ENCODE results near the gene NRL.

Gene NRL

DNA sequence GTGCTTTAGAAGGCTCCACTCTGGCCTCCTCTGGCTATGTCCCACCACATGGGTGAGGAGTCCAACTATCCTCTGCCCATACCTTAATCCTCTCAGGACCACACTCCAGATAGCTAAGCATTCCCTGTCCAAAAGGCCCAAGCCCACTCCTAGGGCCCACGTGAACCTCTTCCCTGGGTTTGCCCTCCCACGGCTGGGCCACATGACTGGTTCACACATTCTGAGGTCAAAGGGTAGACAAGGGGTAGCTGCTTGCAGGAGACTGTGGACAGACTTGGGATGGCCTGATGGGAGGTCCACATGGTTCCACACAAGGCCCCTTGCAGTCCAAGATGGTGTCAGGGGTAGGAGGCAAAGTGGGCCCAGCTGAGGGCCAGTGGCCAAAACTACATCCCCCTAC lies 26.7 kb downstream of the NRL start:
- no peak overlapping the region for H3K4ac ChIP-seq (ENCODE audit: low read length)
- no peak overlapping the region for H3K23ac ChIP-seq (ENCODE audit: low read depth, low read length, poor library complexity)
- H3K27ac ChIP-seq (replicated peaks; ENCODE audit: low read length): no peak overlapping the region
- no peak overlapping the region for H3K4me3 ChIP-seq (ENCODE audit: low read length in 2 of 2)
- peaks cover 3 to 6% of the 10 kb centered on the region in 2 donors for H3K4me1 ChIP-seq (ENCODE audit: control insufficient read depth in 2 of 2, insufficient read depth in 1 of 2, low read depth in 1 of 2, low read length in 2 of 2)
- H2AFZ ChIP-seq (ENCODE audit: low read length): no peak overlapping the region
- no peak overlapping the region for H3K14ac ChIP-seq (ENCODE audit: low read length)
- no peak overlapping the region for H4K8ac ChIP-seq (ENCODE audit: low read depth, low read length)
- no peak overlapping the region for H3K4me2 ChIP-seq (ENCODE audit: insufficient read depth, low read length, poor library complexity, severe bottlenecking)
- no peaks in the 10 kb centered on the region for H3K79me1 ChIP-seq (ENCODE audit: low read depth, low read length)
- no peaks in the 10 kb centered on the region for H3K9me3 ChIP-seq (replicated peaks in 1 of 2; ENCODE audit: control insufficient read depth in 2 of 2, insufficient read depth in 1 of 2, low read depth in 1 of 2, low read length in 2 of 2)
- H2BK5ac ChIP-seq (ENCODE audit: low read length): no peak overlapping the region
- H2BK15ac ChIP-seq (ENCODE audit: low read length): no peak overlapping the region
- peaks cover 0 to 32% (median 3%) of the 10 kb centered on the region in 3 experiments for H3K27me3 ChIP-seq (ENCODE audit: control insufficient read depth in 3 of 3, insufficient read depth in 3 of 3, low read depth in 1 of 3, low read length in 3 of 3)
- H2AK5ac ChIP-seq (ENCODE audit: low read depth, low read length): no peak overlapping the region
- no peak overlapping the region for H4K91ac ChIP-seq (ENCODE audit: low read depth, low read length, poor library complexity)
- no peak overlapping the region for H3K18ac ChIP-seq (ENCODE audit: low read length)
- H2BK120ac ChIP-seq (ENCODE audit: low read depth, low read length): no peak overlapping the region
- no peaks in the 10 kb centered on the region for H3K36me3 ChIP-seq (replicated peaks in 1 of 2; ENCODE audit: control insufficient read depth in 2 of 2, insufficient read depth in 2 of 2, low read length in 2 of 2)
- DNase-seq (ENCODE audit: low spot score): no peak
- H2BK12ac ChIP-seq (ENCODE audit: low read length): no peak overlapping the region
- WGBS, 2 donors (ENCODE audit: extremely low coverage in 2 of 2, insufficient read length in 2 of 2, insufficient replicate concordance in 1 of 2): no CpG with 5 or more reads among the region's 2 CpGs
- H3K9ac ChIP-seq (ENCODE audit: low read depth, low read length, poor library complexity): no peak overlapping the region

DNA sequence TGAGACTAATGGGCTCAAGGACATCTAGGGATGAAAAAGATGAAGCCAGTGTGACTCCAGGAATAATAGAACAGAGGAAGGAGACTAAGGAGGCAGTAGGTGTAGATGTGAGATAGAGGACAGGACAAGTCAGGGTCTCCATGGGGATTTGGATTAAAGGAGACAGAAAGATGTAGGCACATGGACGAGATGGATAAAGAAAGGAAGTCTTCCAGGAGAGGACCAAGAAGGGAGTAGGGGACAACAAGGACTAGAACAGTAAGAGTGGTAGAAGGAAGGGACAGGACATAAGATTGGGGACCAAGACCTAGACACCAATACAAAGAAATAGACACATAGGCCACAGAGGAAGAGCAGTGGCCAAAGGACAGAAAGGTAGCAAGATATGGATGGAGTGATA lies 27.7 kb downstream of the NRL start:
- no peak overlapping the region for H3K18ac ChIP-seq (ENCODE audit: low read length)
- H2AK5ac ChIP-seq (ENCODE audit: low read depth, low read length): no peak overlapping the region
- no peak overlapping the region for H3K4me3 ChIP-seq (ENCODE audit: low read length in 2 of 2)
- H3K36me3 ChIP-seq (replicated peaks in 1 of 2; ENCODE audit: control insufficient read depth in 2 of 2, insufficient read depth in 2 of 2, low read length in 2 of 2): no peaks in the 10 kb centered on the region
- H2BK5ac ChIP-seq (ENCODE audit: low read length): no peak overlapping the region
- peaks cover 0 to 5% of the 10 kb centered on the region in 2 donors for H3K9me3 ChIP-seq (replicated peaks in 1 of 2; ENCODE audit: control insufficient read depth in 2 of 2, insufficient read depth in 1 of 2, low read depth in 1 of 2, low read length in 2 of 2)
- no peak overlapping the region for H2BK15ac ChIP-seq (ENCODE audit: low read length)
- H3K4me1 ChIP-seq (ENCODE audit: control insufficient read depth in 2 of 2, insufficient read depth in 1 of 2, low read depth in 1 of 2, low read length in 2 of 2): peaks cover 3 to 6% of the 10 kb centered on the region in 2 donors
- no peaks in the 10 kb centered on the region for H3K79me1 ChIP-seq (ENCODE audit: low read depth, low read length)
- peaks cover 0 to 43% (median 12%) of the 10 kb centered on the region in 3 experiments for H3K27me3 ChIP-seq (ENCODE audit: control insufficient read depth in 3 of 3, insufficient read depth in 3 of 3, low read depth in 1 of 3, low read length in 3 of 3)
- H2BK12ac ChIP-seq (ENCODE audit: low read length): no peak overlapping the region
- H3K4me2 ChIP-seq (ENCODE audit: insufficient read depth, low read length, poor library complexity, severe bottlenecking): no peak overlapping the region
- no peak overlapping the region for H4K8ac ChIP-seq (ENCODE audit: low read depth, low read length)
- no peak overlapping the region for H3K27ac ChIP-seq (replicated peaks; ENCODE audit: low read length)
- H2BK120ac ChIP-seq (ENCODE audit: low read depth, low read length): no peak overlapping the region
- no CpG with 5 or more reads among the region's 1 CpG for WGBS, 2 donors (ENCODE audit: extremely low coverage in 2 of 2, insufficient read length in 2 of 2, insufficient replicate concordance in 1 of 2)
- H2AFZ ChIP-seq (ENCODE audit: low read length): no peak overlapping the region
- DNase-seq (ENCODE audit: low spot score): no peak
- H3K9ac ChIP-seq (ENCODE audit: low read depth, low read length, poor library complexity): no peak overlapping the region
- no peak overlapping the region for H3K14ac ChIP-seq (ENCODE audit: low read length)
- H3K23ac ChIP-seq (ENCODE audit: low read depth, low read length, poor library complexity): no peak overlapping the region
- H4K91ac ChIP-seq (ENCODE audit: low read depth, low read length, poor library complexity): no peak overlapping the region
- no peak overlapping the region for H3K4ac ChIP-seq (ENCODE audit: low read length)

DNA sequence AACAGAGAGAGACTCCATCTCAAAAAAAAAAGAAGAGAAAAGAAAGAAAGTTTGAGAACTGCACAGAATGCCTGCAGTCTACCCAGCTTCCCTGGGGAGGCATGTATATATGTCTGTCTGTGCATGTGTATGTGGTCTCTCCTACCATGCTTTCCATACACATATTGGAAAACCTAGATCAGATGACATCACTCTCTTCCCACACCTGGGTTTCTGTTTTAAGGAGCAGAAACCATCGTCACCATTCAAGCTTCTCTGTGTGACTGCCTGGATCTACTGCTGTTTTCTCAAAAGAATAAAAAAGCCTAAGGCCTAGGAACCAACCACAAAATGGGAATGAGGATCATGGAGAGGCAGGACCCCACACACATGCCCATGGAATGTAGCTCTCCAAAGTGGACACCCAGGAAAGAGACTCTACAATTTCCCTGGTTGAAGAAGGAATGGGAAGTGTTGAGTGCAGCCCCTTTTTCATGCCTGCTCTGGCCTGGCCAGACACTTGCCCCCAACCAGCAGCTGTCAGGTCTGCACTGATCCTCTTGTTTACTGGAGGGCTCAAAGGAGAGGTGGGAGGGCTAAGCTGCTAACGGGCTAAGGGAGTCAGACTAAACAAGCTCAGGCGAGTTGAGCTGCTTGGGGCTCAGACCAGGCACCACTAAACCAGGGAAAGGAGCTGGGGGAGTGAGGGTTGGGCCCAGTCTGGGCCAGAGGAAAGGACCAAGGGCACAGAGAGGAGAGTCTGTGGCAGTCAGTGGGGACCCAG lies 28.4 kb downstream of the NRL start:
- Histone ChIP-seq H3K23ac (ENCODE audit: low read depth, low read length, poor library complexity) (no peak overlapping the region), H3K18ac (ENCODE audit: low read length) (no peak overlapping the region), H3K14ac (ENCODE audit: low read length) (no peak overlapping the region), H2BK12ac (ENCODE audit: low read length) (no peak overlapping the region), H3K4me3 (ENCODE audit: low read length in 2 of 2) (no peak overlapping the region), H2AFZ (ENCODE audit: low read length) (no peak overlapping the region), H3K27me3 (ENCODE audit: control insufficient read depth in 3 of 3, insufficient read depth in 3 of 3, low read depth in 1 of 3, low read length in 3 of 3) (peaks cover 0 to 50% (median 18%) of the 10 kb centered on the region in 3 experiments), H3K9me3 (replicated peaks in 1 of 2; ENCODE audit: control insufficient read depth in 2 of 2, insufficient read depth in 1 of 2, low read depth in 1 of 2, low read length in 2 of 2) (peaks cover 0 to 5% of the 10 kb centered on the region in 2 donors), H3K27ac (replicated peaks; ENCODE audit: low read length) (no peak overlapping the region), H3K79me1 (ENCODE audit: low read depth, low read length) (no peaks in the 10 kb centered on the region), H4K91ac (ENCODE audit: low read depth, low read length, poor library complexity) (no peak overlapping the region), H2BK5ac (ENCODE audit: low read length) (no peak overlapping the region), H2BK15ac (ENCODE audit: low read length) (no peak overlapping the region), H4K8ac (ENCODE audit: low read depth, low read length) (no peak overlapping the region), H2BK120ac (ENCODE audit: low read depth, low read length) (no peak overlapping the region), H2AK5ac (ENCODE audit: low read depth, low read length) (no peak overlapping the region), H3K9ac (ENCODE audit: low read depth, low read length, poor library complexity) (no peak overlapping the region), H3K4me2 (ENCODE audit: insufficient read depth, low read length, poor library complexity, severe bottlenecking) (no peak overlapping the region), H3K4ac (ENCODE audit: low read length) (no peak overlapping the region), H3K36me3 (replicated peaks in 1 of 2; ENCODE audit: control insufficient read depth in 2 of 2, insufficient read depth in 2 of 2, low read length in 2 of 2) (no peaks in the 10 kb centered on the region), H3K4me1 (ENCODE audit: control insufficient read depth in 2 of 2, insufficient read depth in 1 of 2, low read depth in 1 of 2, low read length in 2 of 2) (peaks cover 6 to 8% of the 10 kb centered on the region in 2 donors)
- WGBS, 2 donors (ENCODE audit: extremely low coverage in 2 of 2, insufficient read length in 2 of 2, insufficient replicate concordance in 1 of 2): no CpG with 5 or more reads among the region's 3 CpGs
- DNase-seq (ENCODE audit: low spot score): no peak

DNA sequence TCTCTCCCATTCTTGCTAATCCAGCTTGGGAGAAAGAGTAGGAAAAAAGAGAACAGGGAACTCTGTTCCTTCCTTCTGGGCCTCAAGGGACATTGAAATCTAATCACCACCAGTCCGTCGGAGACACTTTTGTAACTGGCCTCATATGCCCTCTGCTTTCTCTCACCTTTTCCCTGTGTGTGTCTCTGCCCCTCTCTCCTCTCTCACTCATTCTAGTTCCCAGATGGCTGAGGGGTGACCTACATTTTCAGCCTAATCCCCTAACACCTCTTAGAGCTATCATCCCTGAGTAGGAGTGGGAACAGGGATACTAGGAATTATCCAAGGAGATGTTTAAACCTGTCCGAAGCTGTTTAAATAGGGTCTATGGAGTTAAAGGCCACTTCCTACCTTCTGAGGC lies 29.5 kb downstream of the NRL start:
- Histone ChIP-seq H2AFZ (ENCODE audit: low read length) (no peak overlapping the region), H3K23ac (ENCODE audit: low read depth, low read length, poor library complexity) (no peak overlapping the region), H3K9ac (ENCODE audit: low read depth, low read length, poor library complexity) (no peak overlapping the region), H3K27ac (replicated peaks; ENCODE audit: low read length) (no peak overlapping the region), H3K18ac (ENCODE audit: low read length) (no peak overlapping the region), H3K14ac (ENCODE audit: low read length) (no peak overlapping the region), H2BK120ac (ENCODE audit: low read depth, low read length) (no peak overlapping the region), H3K4ac (ENCODE audit: low read length) (no peak overlapping the region), H3K9me3 (replicated peaks in 1 of 2; ENCODE audit: control insufficient read depth in 2 of 2, insufficient read depth in 1 of 2, low read depth in 1 of 2, low read length in 2 of 2) (peaks cover 0 to 5% of the 10 kb centered on the region in 2 donors), H2BK15ac (ENCODE audit: low read length) (no peak overlapping the region), H3K79me1 (ENCODE audit: low read depth, low read length) (no peaks in the 10 kb centered on the region), H2BK12ac (ENCODE audit: low read length) (no peak overlapping the region), H4K8ac (ENCODE audit: low read depth, low read length) (no peak overlapping the region), H3K27me3 (ENCODE audit: control insufficient read depth in 3 of 3, insufficient read depth in 3 of 3, low read depth in 1 of 3, low read length in 3 of 3) (peaks cover 0 to 61% (median 21%) of the 10 kb centered on the region in 3 experiments), H3K4me1 (ENCODE audit: control insufficient read depth in 2 of 2, insufficient read depth in 1 of 2, low read depth in 1 of 2, low read length in 2 of 2) (peaks cover 12 to 14% of the 10 kb centered on the region in 2 donors), H3K4me2 (ENCODE audit: insufficient read depth, low read length, poor library complexity, severe bottlenecking) (no peak overlapping the region), H3K4me3 (ENCODE audit: low read length in 2 of 2) (no peak overlapping the region), H4K91ac (ENCODE audit: low read depth, low read length, poor library complexity) (no peak overlapping the region), H3K36me3 (replicated peaks in 1 of 2; ENCODE audit: control insufficient read depth in 2 of 2, insufficient read depth in 2 of 2, low read length in 2 of 2) (no peaks in the 10 kb centered on the region), H2AK5ac (ENCODE audit: low read depth, low read length) (no peak overlapping the region), H2BK5ac (ENCODE audit: low read length) (no peak overlapping the region)
- no peak for DNase-seq (ENCODE audit: low spot score)
- WGBS, 2 donors (ENCODE audit: extremely low coverage in 2 of 2, insufficient read length in 2 of 2, insufficient replicate concordance in 1 of 2): no CpG with 5 or more reads among the region's 3 CpGs
